GM12891 (cell line): ENCODE data around the gene BNC2.

Experiments used
- POLR2A ChIP-seq: IDR thresholded peaks from 2 replicates; pipeline ENCODE4 v1.6.1; 2011; ENCODE audit warnings: low read depth, low read length, control low read depth
- POLR2AphosphoS5 ChIP-seq: IDR thresholded peaks from 2 replicates; pipeline ENCODE4 v1.6.1; 2011; ENCODE audit warnings: low read depth, low read length, control low read depth
- SPI1 ChIP-seq: IDR thresholded peaks from 2 replicates; pipeline ENCODE4 v1.6.1; 2011; ENCODE audit warnings: low read depth, low read length, control low read depth
- TAF1 ChIP-seq: IDR thresholded peaks from 2 replicates; pipeline ENCODE4 v1.6.1; 2011; ENCODE audit warnings: low read depth, low read length, control low read depth

DNA sequence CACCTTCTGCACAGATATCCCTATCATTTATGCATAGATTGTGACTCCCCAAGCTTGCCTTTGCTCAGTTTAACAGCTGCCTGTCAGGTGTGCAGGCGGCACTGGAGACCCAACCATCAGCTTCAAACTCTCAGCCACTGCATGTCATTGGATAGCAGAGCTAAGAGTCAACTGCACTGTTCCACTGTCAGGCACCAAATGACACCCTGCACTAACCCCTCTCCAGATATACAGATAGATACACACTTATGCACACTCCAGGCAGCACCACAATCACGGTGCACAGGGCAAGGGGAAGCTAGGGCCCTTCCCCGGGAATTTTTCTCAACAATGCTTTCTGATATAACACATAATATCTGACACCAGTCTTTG is 142.3 kb downstream of the BNC2 start:
- TF ChIP-seq POLR2A (no peak), SPI1 (no peak), TAF1 (no peak), POLR2AphosphoS5 (no peak)
